Glomerular visceral epithelial cell (primary cell): Measurements from ENCODE around the gene CSNK1G2.

Experiments
- DNase-seq: peaks from one replicate; pipeline ENCODE4 v3.0.0-alpha.2; 2016; ENCODE audit errors: extremely low spot score

The CSNK1G2 gene

DNA sequence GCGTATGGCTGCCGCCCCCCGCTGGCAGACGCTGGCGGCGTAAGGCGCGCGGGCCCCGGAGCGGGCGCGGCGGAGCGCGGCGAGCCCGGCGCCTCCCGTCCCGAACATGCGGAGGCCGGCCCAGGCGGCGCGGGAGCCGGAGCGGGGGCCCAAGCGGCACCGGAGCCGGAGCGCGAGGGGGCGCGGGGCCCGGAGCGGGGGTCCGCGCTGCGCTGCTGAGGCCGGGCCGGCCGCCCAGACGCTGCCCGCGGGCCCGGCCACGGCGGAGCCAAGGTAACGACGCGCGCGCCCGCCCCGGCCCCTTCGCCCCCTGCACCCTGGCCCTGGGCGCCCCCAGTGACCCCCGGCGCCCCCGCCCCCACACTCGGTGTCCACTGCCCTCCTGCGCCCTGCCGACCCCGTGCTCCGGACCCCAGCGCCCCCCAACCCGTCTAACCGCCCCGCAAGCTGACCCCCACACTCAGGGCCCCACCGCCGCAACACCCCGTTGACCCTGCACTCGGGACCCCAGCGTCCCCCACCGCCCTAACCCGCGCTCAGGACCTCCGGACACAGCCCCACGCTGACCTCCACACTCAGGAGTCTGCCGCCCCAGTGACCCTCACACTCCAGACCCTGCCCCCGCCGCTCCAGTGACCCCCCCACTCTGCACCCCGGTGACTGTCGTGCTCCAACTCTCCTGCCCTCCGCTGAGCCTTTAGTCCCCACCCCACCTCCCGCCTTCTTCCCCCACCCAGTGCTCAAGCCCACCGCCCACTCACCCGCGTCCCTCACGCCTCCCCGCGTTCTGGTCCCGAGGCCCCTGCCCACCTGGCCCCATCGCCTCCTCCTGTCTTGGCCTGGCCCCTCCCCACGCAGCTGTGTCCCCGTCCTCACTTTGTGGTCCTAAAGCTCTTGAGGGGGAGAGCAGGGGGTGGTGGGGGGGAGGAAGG lies at the start of gene CSNK1G2:
TSS of gene CSNK1G2 (plus strand) at position 27 of the 932 bp plus-strand sequence. CDS start 28,601 bp downstream, outside the sequence.
- no peak for DNase-seq

DNA sequence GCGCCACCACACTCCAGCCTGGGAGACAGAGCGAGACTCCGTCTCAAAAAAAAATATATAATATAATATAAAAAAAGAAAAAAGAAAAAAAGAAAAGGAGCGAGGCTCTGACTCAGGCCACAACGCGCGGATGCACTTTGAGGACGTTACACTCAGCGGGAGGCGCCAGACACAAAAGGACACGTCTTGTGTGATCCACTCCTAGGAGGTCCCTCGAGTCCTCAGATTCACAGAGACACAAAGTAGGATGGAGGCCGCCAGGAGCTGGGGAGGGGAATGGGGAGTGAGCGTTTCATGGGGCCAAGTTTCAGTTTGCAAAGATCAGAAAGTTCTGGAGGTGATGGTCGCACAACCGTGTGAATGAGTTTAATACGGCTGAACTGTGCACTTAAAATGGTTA lies 47.2 kb upstream of the CSNK1G2 start:
- DNase-seq, result no peak

DNA sequence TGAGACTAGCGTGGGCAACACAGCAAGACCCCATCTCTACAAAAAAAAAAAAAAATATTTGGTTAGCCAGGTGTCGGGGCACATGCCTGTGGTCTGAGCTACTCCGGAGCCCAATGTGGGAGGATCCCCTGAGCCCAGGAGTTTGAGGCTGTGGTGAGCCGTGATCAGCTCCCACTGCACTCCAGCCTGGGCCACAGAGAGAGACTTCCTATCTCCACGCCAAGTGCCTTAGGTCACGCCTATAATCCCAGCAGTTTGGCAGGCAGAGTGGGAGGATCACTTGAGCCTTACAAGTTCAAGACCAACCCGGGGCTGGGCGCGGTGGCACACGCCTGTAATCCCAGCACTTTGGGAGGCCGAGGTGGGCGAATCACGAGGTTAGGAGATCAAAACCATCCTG lies 44.5 kb upstream of the CSNK1G2 start:
- no peak for DNase-seq

DNA sequence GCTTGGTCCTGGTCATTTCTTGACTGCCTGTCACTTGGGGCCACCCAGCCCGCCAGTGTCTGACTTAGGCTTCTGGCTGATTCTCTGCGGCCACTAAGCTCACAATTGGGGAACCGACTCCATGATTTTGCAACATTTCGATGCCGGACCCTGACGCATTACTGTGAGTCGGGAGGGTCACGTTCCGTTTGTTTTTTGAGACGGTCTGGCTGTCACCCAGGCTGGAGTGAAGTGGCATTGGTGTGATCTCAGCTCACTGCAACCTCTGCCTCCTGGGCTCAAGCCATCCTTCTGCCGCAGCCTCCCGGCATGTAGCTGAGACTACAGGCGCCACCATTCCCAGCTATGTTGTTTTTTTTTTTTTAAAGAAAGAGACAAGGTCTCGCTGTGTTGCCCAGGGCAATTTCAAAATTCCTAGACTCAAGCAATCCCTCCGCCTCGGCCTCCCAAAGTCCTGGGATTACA lies 39.0 kb upstream of the CSNK1G2 start:
- no peak for DNase-seq

DNA sequence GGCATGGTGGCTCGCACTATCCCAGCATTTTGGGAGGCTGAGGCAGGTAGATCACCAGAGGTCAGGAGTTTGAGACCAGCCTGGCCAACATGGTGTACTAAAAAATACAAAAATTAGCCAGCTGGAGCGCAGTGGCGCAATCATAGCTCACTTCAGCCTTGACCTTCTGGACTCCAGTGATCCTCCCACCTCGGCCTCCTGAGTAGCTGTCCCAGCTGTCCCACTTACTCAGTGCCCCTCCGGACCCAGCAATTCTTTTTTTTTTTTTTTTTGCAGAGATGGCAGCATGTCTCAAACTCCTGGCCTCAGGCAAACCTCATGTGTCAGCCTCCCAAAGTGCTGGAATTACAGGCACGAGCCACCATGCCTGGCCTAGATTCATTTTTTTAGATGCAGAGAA lies 38.0 kb upstream of the CSNK1G2 start:
- DNase-seq, result no peak

DNA sequence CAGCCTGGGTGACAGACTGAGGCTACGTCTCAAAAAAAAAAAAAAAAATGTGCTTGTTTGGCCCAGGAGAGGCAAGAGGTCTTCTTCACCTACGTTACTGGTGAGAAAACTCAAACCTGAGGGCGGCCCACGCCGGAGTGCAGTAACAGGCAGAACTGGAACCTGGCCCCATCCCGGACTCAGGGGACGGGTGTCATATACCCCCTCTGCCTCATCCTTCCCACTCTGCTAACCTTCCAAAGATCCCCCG lies 36.2 kb upstream of the CSNK1G2 start:
- DNase-seq, result no peak

DNA sequence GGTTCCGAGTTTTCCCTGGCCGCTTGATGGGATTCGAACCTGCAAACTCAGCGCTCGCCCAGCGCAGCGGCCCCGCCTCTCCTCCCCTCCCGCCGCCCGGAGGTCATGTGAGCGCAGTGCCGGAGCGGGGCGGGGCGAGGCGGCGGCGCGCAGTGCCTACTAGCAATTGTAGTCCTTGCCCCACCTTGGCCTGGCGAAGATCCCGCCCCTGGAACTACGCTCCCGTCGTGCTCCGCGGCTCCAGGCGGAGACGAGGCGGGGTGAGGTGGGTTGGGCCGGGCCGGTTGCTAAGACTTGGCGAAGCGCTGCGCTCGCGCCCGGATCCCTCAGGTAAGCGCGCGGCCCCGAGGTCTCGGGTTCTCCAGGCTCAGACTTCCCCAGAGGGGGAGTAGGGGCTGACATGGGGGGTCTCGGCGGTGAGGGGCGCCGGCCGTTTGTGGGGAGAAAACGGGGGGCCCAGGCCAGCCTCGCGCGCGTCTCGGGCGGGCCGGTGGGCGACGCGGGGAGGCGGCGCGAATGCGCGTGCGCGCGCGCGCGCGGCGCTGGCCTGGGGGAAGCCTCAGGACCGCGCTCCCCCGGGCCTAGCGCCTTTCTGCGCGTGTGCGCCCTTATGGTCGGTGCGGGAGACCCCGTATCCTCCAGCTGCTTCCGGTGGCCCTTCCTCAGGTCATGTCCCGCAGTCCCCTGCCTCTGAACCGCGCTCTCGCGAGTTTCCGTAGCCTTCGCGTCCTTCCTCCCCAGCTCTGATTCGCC lies 35.7 kb upstream of the CSNK1G2 start, which contains the start of the genes ADAT3 and SCAMP4:
TSS of gene ADAT3 (plus strand) at position 290 of the 753 bp plus-strand sequence. CDS start 6,649 bp downstream, outside the sequence.
TSS of gene SCAMP4 (plus strand) at position 290 of the 753 bp plus-strand sequence. CDS start 9,621 bp downstream, outside the sequence.
- DNase-seq, result peak; percentile 99

DNA sequence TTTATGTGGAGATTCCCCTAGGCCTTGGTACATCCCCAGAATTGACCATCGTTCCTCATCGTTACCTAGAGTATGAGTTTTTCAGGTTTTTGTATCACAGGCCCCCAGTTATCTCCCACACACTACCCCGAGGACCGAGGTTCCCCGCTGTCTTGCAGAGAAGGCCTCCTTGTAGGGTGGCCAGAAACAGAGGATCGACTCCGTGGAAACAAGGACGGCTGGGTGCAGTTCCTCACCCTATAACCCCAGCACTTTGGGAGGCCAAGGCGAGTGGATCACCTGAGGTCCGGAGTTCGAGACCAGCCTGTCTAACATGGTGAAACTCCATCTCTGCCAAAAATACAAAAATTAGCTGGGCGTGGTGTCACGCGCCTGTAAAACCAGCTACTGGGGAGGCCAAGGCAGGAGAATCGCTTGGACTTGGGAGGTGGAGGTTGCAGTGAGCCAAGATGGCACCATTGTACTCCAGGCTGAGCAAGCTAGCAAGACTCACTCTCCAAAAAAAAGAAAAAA lies 35.1 kb upstream of the CSNK1G2 start:
- DNase-seq, result no peak

DNA sequence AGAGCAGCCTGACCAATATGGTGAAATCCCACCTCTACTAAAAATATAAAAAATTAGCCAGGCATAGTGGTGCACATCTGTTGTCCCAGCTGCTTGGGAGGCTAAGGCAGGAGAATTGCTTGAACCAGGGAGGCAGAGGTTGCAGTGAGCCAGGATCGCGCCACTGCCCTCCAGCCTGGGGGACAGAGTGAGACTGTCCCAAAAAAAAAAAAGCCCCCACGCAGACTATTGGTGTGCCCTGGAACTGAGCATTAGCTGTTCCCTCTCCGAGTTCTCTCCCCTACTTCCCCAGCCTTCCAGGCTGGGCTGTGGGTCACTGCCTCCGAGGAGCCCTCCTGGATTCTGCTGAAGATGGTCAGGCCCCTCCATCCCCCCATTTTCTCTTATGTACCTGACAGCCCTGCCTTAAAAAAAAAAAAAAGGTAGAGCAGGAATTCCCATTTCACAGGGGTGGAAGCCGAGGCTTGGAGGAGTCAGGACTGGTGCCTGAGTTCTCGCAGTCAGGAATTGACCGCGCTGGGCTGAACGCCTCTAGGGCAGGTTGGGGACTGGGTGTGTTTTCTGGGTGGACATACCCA lies 33.9 kb upstream of the CSNK1G2 start:
- DNase-seq, result no peak

DNA sequence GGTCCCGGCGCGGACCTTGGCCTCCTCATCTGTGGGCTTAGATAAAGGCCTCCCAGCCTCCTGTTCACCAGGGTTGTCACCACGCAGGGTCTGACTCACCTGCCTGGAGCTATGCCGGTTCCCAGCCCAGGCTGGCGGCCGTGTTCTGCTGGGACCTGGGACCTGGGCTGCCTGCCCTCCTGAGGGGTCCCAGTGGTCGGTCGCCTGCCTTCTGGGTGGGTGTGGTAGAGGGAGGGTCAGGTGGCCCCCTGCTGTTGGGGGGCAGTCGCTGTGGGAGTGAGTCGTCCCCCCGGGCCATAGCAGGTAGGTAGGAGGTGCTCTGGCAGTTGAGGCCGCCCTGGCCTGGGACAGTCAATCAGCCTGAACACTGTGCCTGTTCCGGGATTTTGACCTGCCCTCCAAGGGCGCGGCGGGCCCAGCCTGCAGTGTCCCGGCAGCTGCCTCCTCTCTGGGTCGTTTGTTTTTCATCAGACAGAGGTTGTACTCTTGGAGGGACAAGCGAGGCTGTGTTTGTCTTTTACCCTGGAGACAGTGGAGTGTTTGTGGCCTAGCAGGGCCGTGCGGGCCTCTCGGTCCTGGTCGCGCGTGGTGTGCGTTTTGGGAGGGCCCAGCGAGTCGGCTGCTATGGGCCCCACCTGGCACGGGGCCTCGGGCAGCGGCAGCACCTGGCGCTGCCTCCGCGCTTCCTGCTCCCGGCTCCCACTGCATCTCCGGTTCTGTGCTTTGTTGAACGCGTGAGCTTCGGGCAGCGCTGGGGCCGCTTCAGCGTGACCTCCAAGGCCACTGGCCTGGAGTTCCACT lies 33.2 kb upstream of the CSNK1G2 start:
- DNase-seq, result no peak

DNA sequence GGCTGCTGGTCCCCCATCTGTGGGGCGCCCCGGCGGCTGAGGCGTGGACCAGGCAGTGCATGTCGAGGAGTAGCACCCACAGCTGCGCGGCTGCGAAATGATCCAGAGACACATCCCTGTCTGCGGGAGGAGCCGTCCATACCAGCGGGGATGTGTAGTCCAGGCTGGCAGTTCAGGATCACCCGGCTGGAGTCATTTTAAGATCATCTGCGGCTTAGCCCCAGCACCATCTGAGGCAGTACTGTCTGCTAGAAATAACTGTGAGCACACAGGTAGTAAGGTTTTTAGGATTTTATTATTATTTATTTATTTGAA lies 32.7 kb upstream of the CSNK1G2 start:
- no peak for DNase-seq

DNA sequence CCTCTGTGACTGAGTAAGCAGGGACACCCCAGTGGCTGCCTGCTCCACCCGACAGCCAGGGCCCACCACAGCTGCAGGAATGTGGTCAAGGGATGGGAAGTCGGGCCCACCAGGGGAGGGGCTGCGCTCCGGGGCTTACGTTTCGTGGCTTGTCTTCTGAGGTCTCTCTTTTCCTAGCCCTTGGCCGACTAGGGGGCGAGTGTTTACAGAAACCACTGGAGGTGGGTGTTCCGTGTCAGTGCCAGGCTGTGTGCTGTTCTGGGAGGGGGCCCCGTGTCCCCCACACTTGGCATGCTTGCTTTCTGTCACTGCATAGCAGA lies 31.3 kb upstream of the CSNK1G2 start:
- DNase-seq, result no peak

DNA sequence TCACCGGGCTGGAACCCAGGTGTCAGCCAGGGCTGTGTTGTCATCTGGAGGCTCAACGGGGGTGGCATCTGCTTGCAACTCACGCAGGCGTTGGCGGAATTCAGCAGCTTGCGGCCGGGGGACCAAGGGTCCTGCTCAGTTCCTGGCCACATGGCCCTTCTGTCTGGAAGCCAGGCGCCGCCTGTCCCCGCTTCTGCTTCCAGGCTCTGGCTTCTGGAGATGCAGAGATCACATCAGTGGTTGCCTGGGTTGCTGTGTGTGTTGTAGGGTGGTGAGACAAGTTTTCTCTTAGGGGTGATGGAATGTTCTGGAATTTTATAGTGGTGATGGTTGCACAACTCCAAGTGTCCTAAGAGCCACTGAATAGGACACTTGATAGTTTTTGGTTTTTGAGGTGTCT lies 30.8 kb upstream of the CSNK1G2 start:
- no peak for DNase-seq

DNA sequence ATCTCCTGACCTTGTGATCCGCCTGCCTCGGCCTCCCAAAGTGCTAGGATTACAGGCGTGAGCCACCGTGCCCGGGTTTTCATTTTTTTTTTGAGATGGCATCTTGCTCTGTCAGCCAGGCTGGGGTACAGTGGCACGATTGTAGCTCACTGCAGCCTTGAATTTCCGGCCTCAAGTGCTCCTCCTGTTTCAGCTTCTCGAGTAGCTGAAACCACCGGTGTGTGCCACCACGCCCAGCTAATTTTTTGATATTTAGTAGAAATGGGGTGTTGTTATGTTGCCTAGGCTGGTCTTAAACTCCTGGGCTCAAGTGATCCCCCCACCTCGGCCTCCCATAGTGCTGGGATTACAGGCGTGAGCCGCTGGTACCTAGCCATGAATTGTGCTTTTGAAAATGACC lies 29.9 kb upstream of the CSNK1G2 start:
- no peak for DNase-seq

DNA sequence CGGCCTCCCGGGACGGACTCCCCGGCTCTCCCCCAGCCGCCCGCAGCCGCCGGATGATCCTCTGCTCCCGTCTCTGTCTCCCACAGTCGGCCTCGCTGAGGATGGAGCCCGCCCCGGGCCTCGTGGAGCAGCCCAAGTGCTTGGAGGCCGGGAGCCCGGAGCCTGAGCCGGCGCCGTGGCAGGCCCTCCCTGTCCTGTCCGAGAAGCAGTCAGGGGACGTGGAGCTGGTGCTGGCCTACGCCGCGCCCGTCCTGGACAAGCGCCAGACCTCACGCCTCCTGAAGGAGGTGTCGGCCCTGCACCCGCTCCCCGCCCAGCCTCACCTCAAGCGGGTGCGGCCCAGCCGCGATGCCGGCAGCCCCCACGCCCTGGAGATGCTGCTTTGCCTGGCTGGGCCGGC lies 29.0 kb upstream of the CSNK1G2 start:
- no peak for DNase-seq

DNA sequence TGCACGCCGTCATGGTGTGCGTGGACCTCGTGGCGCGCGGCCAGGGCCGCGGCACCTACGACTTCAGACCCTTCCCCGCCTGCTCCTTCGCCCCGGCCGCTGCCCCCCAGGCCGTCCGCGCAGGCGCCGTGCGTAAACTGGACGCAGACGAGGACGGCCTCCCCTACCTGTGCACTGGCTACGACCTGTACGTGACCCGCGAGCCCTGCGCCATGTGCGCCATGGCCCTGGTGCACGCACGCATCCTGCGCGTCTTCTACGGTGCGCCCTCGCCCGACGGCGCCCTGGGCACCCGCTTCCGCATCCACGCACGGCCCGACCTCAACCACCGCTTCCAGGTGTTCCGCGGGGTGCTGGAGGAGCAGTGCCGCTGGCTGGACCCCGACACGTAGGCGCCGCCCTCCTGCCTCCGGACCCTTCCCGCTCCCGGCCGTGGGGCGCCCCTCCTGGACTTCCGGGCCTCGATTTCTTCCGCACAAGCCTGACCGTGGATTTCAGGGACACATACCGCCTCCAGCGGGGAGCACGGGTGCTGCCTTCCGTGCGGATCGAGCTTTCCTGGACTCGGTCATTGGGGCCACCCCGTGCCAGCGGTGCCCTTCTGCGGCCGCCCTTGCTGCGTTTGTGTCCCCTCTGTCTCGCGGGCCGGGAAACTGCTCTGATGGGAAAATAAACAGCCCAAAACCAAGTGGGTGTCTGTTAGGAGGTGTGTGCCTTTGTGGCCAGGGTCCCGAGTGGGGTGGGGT lies 28.0 kb upstream of the CSNK1G2 start:
- no peak for DNase-seq

DNA sequence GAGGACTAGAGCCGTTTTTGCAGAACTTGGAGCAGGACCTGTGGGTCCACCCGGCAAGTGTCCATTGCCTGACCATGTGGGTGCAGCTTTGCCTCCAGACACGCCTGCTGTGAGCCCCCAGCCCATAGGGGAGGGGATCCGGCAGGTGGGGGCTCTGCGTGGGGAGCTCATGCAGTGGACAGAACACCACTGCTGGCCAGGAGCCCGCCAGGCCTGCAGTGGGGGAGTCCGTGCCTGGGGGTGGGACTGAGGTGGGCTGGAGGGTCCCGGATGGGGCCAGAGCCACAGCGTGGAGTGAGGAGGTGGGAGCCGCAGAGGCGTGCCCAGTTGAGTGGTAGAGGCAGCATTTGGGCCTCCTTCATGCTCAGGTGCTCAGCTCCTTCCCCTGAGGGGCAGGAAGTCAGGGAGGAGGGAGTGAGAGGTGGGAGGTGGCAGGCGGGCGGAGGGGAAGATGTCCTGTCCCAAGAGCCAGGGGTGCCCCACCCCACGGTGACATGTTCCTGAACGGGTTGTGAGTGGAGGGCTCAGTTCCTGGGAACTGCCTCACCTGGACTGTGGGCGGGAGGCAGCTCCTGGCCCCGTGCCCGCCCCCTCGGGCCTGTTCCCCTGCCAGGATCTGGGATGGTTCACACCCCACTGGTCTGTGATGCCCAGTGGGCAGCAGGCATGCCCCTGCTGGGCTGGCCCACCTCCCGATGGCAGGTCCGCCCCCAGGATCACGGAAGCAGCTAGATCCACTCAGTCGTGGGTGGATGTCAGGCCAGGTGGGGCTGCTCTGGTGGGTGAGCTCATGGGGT lies 27.0 kb upstream of the CSNK1G2 start:
- DNase-seq, result no peak

DNA sequence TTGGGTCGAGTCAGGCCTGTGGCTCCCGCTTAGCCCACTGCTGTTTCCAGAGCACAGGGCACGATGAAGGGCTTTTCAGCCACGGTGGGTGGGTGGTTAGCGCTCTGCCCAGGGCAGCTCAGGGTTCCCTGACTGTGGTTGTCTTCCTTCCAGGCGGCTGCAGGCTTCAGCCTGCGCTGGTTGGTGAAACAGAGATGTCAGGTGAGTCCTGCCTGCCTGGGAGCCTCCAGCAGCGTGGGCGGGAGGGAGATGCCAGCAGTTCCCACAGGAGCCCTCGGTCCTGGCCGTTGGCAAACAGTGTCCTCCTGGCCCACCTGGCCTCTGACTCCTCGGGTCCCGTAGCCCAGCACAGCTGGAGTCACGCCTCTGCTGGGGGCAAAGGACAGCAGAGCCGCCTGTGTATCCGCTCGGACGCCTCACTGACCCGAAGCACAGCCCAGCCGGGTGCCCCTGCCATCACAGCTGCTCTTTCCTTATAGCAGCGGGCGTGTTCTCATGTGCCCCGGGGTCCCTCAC lies 26.1 kb upstream of the CSNK1G2 start:
- DNase-seq, result no peak

DNA sequence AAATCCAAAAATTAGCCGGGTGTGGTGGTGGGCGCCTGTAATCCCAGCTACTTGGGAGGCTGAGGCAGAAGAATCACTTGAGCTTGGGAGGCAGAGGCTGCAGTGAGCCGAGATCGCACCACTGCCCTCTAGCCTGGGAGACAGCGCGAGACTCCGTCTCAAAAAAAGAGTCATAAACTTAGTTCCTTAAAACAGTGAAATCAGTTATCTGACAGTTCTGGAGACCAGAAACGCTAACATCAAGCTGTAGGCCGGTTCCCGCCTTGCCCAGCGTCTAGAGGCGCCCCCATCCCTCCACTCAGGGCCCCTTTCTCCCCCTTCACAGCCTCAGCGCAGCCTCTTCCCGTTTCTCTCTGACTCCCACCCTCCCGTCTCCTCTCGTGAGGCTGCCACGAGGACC lies 23.8 kb upstream of the CSNK1G2 start:
- DNase-seq, result no peak

DNA sequence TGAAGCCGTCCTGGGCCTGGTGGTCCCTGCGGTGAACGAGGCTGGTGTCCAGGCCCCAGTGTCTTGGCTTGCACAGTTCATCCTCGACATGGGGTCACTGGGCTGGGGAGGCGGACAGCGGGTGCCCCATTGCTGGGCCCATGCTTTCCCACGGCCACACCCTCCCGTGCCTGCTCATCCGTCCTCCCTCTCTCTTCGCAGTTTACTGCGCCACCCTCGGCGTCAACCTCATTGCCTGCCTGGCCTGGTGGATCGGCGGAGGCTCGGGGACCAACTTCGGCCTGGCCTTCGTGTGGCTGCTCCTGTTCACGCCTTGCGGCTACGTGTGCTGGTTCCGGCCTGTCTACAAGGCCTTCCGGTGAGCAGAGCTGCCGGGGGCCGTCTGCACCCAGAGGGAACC lies 23.0 kb upstream of the CSNK1G2 start:
- DNase-seq, result no peak
